GM12872 (cell line): ENCODE measurements around the gene FARSA.

Experiments
- CTCF ChIP-seq: IDR thresholded peaks from 3 replicates; pipeline ENCODE4 v1.5.1; 2011; ENCODE audit warnings: low read depth, mild to moderate bottlenecking, low read length, moderate library complexity; ENCODE audit not compliant: insufficient read depth

The FARSA gene

GRCh38 chr19:12937093-12937926 lies 3.8 kb upstream of the FARSA start:
- no peak for TF ChIP-seq CTCF

GRCh38 chr19:12936582-12936981 lies 3.1 kb upstream of the FARSA start:
- TF ChIP-seq CTCF, result no peak

- no peak for TF ChIP-seq CTCF
Observed at GRCh38 chr19:12935071-12935470, 1.6 kb upstream of the FARSA start.

- no peak for TF ChIP-seq CTCF
Observed at GRCh38 chr19:12932392-12933286, 872 bp downstream of the FARSA start.

GRCh38 chr19:12930002-12930645 lies 3.4 kb downstream of the FARSA start:
- 0 out of 3 replicates have a peak, but pooled peaks have one; percentile 4 for TF ChIP-seq CTCF

- TF ChIP-seq CTCF, result no peak
Observed at GRCh38 chr19:12924621-12925310, 8.7 kb downstream of the FARSA start.

GRCh38 chr19:12922959-12923358 lies 10.6 kb downstream of the FARSA start:
- no peak for TF ChIP-seq CTCF
